K562 (cell line): ENCODE measurements around the gene C11orf98. TPM values are rescaled to one million over a fixed set of nuclear protein-coding genes. Genes with fewer than 3 reads are reported as not detected.

Experiments used
- ARID2 ChIP-seq: fragments of 450-650 bp; IDR thresholded peaks from 2 replicates; pipeline ENCODE4 v1.6.1; 2017; ENCODE audit warnings: antibody characterized with exemption, mild to moderate bottlenecking
- ASH1L ChIP-seq: fragments of 450-650 bp; IDR thresholded peaks from 2 replicates; pipeline ENCODE4 v1.6.1; 2018; ENCODE audit warnings: borderline replicate concordance, mild to moderate bottlenecking, low read depth; ENCODE audit not compliant: partially characterized antibody
- BCOR ChIP-seq: fragments of 450-650 bp; IDR thresholded peaks from 2 replicates; pipeline ENCODE4 v1.6.1; 2016
- BRF1 ChIP-seq: IDR thresholded peaks from 3 replicates; pipeline ENCODE4 v1.6.1; 2011; ENCODE audit warnings: borderline replicate concordance, mild to moderate bottlenecking; ENCODE audit not compliant: insufficient read length; ENCODE audit errors: extremely low read depth
- CBX2 ChIP-seq: fragments of 200-600 bp; sonication (generic); IDR thresholded peaks from one replicate; pipeline ENCODE4 v1.6.1; 2012; ENCODE audit warnings: mild to moderate bottlenecking, low read length, inconsistent platforms; ENCODE audit not compliant: insufficient read depth, poor library complexity, severe bottlenecking
- CEBPB ChIP-seq: fragments of 450-650 bp; IDR thresholded peaks from 2 replicates; pipeline ENCODE4 v1.6.1; 2016; ENCODE audit warnings: missing genetic modification characterization, missing compliant biosample characterization
- ELF4 ChIP-seq: fragments of 450-650 bp; formaldehyde crosslinking; IDR thresholded peaks from 2 replicates; pipeline ENCODE4 v1.4.0; 2022; ENCODE audit warnings: missing genetic modification characterization
- ETV1 ChIP-seq: fragments of 450-650 bp; conservative IDR thresholded peaks from 2 replicates; pipeline ENCODE4 v1.6.1; 2016; ENCODE audit warnings: missing genetic modification characterization, control low read depth, low read depth, missing compliant biosample characterization
- HMGN3 ChIP-seq: IDR thresholded peaks from 2 replicates; pipeline ENCODE4 v1.6.1; 2011; ENCODE audit warnings: borderline replicate concordance, low read depth, mild to moderate bottlenecking, mixed read lengths, low read length; ENCODE audit not compliant: insufficient read length; ENCODE audit errors: extremely low read depth
- ILF3 ChIP-seq: fragments of 450-650 bp; IDR thresholded peaks from 2 replicates; pipeline ENCODE4 v1.6.1; 2018; ENCODE audit warnings: antibody characterized with exemption, mild to moderate bottlenecking, moderate library complexity, borderline replicate concordance
- RBFOX2 ChIP-seq: fragments of 200-400 bp; formaldehyde crosslinking; IDR thresholded peaks from 2 replicates; pipeline ENCODE4 v1.6.1; 2017; ENCODE audit warnings: low read depth, mild to moderate bottlenecking, low read length, moderate library complexity
- RUNX1 ChIP-seq: sonication (generic); IDR thresholded peaks from 2 replicates; pipeline ENCODE4 v1.6.1; 2016; ENCODE audit warnings: antibody characterized with exemption, low read depth
- ZNF212 ChIP-seq: fragments of 450-650 bp; formaldehyde crosslinking; IDR thresholded peaks from 2 replicates; pipeline ENCODE4 v1.4.0; 2020; ENCODE audit warnings: mild to moderate bottlenecking
- ZNF75A ChIP-seq: fragments of 450-650 bp; formaldehyde crosslinking; IDR thresholded peaks from 2 replicates; pipeline ENCODE4 v1.4.0; 2020; ENCODE audit warnings: mild to moderate bottlenecking
- polyA plus RNA-seq, 8 experiments: library from polyadenylated mRNA; depleted of rRNA in 4 of 8; stranded (reverse) in 5 of 8; unstranded in 3 of 8; fragments of >200 nt; fragmentation: Nextera tagmentation in 2 of 8; fragmentation: Illumina TruSeq in 1 of 8; extraction: Ambion mirVana in 2 of 8; extraction: Trizol in 1 of 8; gene quantifications; 2 replicates each; pipeline versions ENCODE4 v1.2.1 to v1.2.3, GENCODE V29; 2011 to 2014; ENCODE audit warnings: inconsistent platforms in 1 of 8, missing spikeins in 1 of 8
- total RNA-seq, 7 experiments: library from RNA; depleted of rRNA in 6 of 7; stranded (reverse); fragments of >200 nt in 6 of 7; fragmentation: Illumina TruSeq in 2 of 7; extraction: Trizol in 2 of 7; gene quantifications; 2 replicates each; pipeline versions ENCODE4 v1.2.1 to v1.2.3, GENCODE V29; 2011 to 2021; ENCODE audit warnings: low replicate concordance in 1 of 7
- TF ChIP-seq, protein P1 (sequence below): fragments of 250-450 bp; sonication (Bioruptor Pico); IDR thresholded peaks from 2 replicates; pipeline ENCODE4 v1.4.0; 2020
- TF ChIP-seq, protein P2 (sequence below): fragments of 450-650 bp; IDR thresholded peaks from 2 replicates; pipeline ENCODE4 v1.6.1; 2018; ENCODE audit not compliant: partially characterized antibody
- TF ChIP-seq, protein P3 (sequence below): sonication (generic); formaldehyde crosslinking; IDR thresholded peaks from 2 replicates; pipeline ENCODE4 v1.8.0; 2022; ENCODE audit warnings: mild to moderate bottlenecking, missing genetic modification reagents, borderline replicate concordance
- TF ChIP-seq, protein P4 (sequence below): sonication (generic); formaldehyde crosslinking; IDR thresholded peaks from 2 replicates; pipeline ENCODE4 v1.8.0; 2022; ENCODE audit warnings: mild to moderate bottlenecking, missing genetic modification reagents

The C11orf98 gene
- total and polyA plus RNA-seq, 9 of the 15 experiments (the other 6 are each of a cell fraction or from before 2014, with no cell fraction given) = 103 to 352 (median 218) TPM

DNA sequence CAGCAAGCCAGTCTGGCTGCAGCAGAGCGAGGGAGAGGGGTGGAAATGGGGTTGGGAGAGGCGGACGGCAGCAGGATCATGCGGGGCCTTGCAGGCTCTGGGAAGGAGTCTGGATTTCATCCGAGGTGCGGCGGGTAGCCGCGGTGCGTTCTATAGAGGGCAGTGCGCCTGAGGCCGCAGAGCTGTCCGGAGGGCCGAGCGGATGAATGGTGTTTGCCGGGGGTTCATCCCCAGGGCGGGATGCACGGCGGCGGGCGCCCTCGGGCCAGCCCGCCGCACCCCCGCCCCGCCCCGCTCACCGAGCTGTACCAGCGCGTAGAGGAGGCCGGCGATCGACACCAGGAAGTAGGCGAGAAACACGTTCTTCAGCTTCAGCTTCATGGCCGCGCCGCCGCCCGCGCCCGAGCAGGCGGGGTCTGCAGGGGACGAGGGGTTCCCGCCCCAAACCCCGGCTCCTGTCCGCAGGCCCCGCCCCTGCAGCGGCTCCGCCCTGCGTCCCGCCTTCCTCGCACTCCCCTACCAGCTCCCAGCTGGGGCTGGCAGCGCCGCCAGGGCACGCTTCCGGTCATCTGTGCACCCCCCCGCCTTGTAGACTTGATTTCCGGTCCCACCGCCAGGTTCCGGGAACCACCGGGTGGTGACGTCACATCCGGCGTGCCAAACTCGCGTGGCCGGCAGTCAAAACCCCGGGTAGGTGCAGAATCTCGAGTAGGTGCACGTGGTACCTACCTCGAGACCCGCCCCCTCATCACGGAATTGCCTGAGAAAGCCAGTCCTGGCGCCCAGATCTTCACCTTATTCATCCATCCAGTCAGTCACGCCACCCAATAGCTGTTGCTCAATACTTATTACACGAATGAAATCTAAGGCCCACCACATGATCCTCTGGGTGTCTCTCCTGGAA, 43.2 kb downstream of the C11orf98 start, which contains the start of gene B3GAT3 (continued):
- no peak for TF ChIP-seq BRF1
- no peak; the same call in 1 of the 2 replicates for TF ChIP-seq ILF3
- TF ChIP-seq ZNF212 (CRISPR knock-in tag) = no peak
- TF ChIP-seq ASH1L = no peak
- TF ChIP-seq ELF4 (CRISPR knock-in tag) = no peak; the same call in 1 of the 2 replicates
- TF ChIP-seq, protein P1, sequence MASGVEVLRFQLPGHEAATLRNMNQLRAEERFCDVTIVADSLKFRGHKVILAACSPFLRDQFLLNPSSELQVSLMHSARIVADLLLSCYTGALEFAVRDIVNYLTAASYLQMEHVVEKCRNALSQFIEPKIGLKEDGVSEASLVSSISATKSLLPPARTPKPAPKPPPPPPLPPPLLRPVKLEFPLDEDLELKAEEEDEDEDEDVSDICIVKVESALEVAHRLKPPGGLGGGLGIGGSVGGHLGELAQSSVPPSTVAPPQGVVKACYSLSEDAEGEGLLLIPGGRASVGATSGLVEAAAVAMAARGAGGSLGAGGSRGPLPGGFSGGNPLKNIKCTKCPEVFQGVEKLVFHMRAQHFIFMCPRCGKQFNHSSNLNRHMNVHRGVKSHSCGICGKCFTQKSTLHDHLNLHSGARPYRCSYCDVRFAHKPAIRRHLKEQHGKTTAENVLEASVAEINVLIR (CRISPR knock-in tag) = peak; percentile 91
- TF ChIP-seq, protein P2, sequence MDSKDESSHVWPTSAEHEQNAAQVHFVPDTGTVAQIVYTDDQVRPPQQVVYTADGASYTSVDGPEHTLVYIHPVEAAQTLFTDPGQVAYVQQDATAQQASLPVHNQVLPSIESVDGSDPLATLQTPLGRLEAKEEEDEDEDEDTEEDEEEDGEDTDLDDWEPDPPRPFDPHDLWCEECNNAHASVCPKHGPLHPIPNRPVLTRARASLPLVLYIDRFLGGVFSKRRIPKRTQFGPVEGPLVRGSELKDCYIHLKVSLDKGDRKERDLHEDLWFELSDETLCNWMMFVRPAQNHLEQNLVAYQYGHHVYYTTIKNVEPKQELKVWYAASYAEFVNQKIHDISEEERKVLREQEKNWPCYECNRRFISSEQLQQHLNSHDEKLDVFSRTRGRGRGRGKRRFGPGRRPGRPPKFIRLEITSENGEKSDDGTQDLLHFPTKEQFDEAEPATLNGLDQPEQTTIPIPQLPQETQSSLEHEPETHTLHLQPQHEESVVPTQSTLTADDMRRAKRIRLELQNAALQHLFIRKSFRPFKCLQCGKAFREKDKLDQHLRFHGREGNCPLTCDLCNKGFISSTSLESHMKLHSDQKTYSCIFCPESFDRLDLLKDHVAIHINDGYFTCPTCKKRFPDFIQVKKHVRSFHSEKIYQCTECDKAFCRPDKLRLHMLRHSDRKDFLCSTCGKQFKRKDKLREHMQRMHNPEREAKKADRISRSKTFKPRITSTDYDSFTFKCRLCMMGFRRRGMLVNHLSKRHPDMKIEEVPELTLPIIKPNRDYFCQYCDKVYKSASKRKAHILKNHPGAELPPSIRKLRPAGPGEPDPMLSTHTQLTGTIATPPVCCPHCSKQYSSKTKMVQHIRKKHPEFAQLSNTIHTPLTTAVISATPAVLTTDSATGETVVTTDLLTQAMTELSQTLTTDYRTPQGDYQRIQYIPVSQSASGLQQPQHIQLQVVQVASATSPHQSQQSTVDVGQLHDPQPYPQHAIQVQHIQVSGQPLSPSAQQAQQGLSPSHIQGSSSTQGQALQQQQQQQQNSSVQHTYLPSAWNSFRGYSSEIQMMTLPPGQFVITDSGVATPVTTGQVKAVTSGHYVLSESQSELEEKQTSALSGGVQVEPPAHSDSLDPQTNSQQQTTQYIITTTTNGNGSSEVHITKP = peak; percentile 6
- TF ChIP-seq CEBPB (tag) = peak; percentile 95
- TF ChIP-seq HMGN3 = peak; percentile 90
- peak; percentile 99 for TF ChIP-seq ETV1 (tag)
- TF ChIP-seq ZNF75A = no peak
- TF ChIP-seq RBFOX2 = peak; percentile 89
- TF ChIP-seq RUNX1 = no peak
- no peak for TF ChIP-seq CBX2
- no peak for TF ChIP-seq ARID2
- TF ChIP-seq, protein P3, sequence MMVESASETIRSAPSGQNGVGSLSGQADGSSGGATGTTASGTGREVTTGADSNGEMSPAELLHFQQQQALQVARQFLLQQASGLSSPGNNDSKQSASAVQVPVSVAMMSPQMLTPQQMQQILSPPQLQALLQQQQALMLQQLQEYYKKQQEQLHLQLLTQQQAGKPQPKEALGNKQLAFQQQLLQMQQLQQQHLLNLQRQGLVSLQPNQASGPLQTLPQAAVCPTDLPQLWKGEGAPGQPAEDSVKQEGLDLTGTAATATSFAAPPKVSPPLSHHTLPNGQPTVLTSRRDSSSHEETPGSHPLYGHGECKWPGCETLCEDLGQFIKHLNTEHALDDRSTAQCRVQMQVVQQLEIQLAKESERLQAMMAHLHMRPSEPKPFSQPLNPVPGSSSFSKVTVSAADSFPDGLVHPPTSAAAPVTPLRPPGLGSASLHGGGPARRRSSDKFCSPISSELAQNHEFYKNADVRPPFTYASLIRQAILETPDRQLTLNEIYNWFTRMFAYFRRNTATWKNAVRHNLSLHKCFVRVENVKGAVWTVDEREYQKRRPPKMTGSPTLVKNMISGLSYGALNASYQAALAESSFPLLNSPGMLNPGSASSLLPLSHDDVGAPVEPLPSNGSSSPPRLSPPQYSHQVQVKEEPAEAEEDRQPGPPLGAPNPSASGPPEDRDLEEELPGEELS (CRISPR knock-in tag) = no peak
- TF ChIP-seq, protein P4, sequence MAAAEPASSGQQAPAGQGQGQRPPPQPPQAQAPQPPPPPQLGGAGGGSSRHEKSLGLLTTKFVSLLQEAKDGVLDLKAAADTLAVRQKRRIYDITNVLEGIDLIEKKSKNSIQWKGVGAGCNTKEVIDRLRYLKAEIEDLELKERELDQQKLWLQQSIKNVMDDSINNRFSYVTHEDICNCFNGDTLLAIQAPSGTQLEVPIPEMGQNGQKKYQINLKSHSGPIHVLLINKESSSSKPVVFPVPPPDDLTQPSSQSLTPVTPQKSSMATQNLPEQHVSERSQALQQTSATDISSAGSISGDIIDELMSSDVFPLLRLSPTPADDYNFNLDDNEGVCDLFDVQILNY (CRISPR knock-in tag) = peak; percentile 54; the same call in 1 of the 2 replicates
- no peak for TF ChIP-seq BCOR
